Stimulated activated CD4-positive, alpha-beta T cell treated with anti-CD3 and anti-CD28 coated beads, Interleukin-2, amount 100 ng/mL, for 4 hours (primary cell): Measurements from ENCODE around the gene INPP5A.
"Not testable (repeated sequence)": the region's sequence is repeated elsewhere in the genome, so short reads cannot be mapped to it uniquely, and the experiment has no call there.

Experiments
- DNase-seq: peaks from one replicate; pipeline ENCODE4 v3.0.0-alpha.2; 2020; ENCODE audit warnings: low read depth

The INPP5A gene

DNA sequence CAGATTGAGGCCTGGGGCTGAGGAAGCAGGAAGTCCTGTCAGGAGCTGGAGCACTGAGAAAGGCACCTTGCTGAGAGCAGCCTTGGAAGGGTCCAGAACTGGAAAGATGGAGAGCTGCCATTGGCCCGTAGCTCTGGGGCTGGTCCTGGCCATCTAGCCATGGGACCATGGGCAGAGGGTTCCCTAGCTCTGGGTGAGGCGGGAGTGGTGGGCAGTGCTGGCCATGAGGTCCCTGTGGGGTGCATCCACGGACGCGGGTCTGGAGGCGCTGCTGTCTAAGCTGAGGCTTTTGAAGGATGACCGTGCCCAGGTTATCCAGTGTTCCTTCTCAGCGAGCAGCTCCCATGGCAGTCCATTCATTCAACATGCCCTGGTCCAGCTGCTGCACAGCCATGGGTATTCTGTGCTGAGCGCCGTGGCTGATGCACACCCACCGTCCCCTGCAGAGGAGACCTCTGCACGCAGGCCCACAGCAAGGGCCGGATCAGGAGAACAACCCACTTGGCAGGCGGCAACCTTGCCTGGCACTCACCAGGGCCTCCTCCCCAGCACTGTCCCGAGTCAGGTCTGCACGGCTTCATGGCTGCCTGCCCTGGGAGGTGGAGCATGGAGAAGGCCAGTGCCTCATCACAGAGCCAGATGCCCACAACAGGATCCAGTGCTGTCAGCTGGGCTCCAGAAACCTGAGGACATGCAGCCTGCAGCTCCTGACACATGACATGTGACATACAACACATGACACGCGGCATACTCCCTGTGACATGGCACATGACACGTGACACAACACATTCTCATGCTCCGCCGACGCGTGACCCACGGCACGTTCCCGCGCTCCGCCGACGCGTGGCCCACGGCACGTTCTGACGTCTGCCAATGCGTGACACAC, 121.9 kb downstream of the INPP5A start:
- no peak for DNase-seq

DNA sequence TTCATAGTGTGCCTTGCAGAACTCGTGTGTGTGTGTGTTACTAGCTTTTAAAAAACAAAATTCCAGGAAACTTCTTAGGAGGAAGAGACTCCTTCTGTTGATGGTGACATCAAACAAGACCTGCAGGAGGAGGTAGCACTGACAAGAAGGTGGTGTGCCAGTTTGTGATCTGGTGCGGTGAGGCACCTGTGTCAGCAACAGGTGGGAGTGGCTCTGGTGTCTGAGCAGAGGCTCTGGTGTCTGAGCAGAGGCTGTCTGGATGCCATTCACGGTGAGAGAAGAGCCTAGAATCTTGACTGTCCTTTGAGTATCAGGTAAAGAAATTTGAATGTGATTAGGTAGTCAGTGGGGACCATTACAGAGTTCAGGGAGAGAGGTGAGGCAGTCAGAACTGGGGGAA, 122.8 kb downstream of the INPP5A start:
- DNase-seq: no peak

DNA sequence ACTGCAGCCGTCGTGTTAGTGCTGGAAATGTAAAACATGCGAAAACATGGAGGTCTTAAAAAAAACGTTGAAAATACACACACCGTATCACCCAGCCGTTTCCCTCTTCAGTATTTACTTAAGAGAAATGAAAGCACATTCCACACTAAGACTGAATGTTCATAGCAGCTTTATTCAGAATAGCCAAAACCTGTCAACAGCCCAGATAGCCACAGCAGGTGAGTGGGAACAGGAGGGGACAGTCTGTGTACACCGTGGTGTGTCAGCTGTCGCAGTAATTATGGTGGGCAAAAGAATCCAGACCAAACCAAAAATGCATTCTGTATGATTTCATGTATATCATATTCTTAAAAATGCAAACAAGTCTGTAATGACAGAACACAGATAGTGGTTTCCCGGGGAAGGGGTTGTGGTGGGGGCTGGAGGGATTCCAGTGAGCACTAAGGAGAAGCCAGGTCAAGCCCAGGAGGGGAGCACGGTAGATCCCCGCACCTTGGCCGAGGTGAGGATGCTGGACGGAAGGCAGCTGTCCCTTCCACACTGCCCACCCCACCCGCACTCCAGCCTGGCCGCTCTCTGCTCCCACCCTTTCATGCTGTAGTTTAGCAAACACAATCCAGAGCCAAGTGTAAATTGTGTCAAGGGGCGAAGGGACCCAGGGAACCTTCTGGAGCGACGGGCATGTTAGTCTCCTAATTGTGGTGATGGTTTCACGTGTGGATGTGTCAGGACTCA, 124.8 kb downstream of the INPP5A start:
- no peak for DNase-seq

GRCh38 chr10:132663666-132664365, 126.2 kb downstream of the INPP5A start:
- no peak for DNase-seq

DNA sequence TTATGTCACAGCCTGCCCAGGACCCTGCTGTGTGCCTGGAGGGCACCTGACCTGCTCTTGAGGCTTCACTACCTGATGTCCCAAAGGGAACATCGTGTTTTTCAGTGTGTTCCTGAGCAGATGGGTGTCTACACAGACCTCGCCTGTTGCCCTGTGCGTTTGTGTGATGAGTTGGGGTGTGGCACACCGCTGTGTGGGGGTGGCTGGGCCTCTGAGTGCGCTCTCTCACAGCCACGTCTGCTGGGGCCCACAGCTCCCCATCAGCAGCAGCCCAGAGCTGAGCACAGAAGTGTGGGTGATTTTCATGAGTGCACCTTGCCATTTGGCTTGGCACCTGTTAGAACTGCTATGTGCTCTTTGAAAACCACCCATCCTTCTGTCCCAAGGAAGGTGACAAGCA, 126.8 kb downstream of the INPP5A start:
- no peak for DNase-seq

- DNase-seq: no peak
Measured at GRCh38 chr10:132664883-132665282, 127.3 kb downstream of the INPP5A start.

DNA sequence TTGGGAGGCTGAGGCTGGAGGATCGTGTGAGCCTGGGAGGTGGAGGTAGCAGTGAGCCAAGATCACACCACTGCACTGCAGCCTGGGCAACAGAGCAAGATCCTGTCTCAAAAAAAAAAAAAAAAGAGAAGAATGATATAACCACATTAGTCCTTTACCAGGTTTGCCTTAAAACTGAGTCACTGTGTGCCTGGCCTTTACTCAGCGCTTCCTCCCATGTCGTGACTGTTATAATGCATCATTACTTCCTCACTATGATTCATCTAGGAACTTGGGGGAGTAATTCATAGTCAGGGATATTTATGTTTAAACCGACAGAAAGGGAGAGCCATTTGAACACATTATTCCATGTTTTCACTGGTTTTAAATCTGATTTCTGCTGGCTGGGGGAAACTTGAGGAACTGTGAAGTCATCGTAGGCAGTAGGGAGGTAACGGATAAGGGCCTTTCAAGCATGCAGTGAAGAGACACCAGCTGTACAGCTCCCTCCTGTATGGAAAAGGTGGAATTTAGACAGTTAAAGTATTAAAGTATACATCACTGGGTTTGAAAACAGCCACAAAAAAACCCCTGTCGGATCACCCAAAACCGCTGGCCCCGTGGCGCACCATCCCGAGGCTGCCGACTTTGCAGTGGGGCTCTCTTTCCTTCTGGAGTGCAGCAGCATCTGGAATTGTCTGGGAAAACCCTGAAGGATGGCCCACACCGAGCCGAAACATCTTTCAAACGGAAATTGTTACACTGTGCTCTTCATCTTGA, 128.5 kb downstream of the INPP5A start:
- DNase-seq: no peak

GRCh38 chr10:132666705-132667341, 129.2 kb downstream of the INPP5A start:
- no peak for DNase-seq

- no peak for DNase-seq
Measured at GRCh38 chr10:132667342-132668047, 129.9 kb downstream of the INPP5A start.

DNA sequence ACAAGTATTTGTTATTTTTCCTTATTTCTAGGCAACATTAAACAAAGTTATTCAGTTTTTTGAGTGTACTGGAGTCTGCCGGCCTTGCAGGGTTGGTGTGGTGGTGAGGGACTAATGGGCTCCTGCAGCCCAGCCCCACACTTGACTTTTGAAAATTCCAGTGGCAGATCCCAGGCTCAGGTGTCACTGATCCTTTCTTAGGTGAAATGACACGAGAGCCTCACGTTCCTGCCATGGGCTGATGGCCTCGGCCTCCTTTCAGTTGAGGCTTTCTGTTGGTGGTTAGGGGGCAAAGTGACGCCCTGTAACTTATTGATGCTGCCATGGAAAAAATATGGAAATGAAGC, 130.4 kb downstream of the INPP5A start:
- no peak for DNase-seq

- no peak for DNase-seq
Measured at GRCh38 chr10:132669208-132669861, 131.7 kb downstream of the INPP5A start.

- DNase-seq: no peak
Measured at GRCh38 chr10:132670546-132671227, 133.1 kb downstream of the INPP5A start.

- no peak for DNase-seq
Measured at GRCh38 chr10:132671228-132672154, 133.9 kb downstream of the INPP5A start.

DNA sequence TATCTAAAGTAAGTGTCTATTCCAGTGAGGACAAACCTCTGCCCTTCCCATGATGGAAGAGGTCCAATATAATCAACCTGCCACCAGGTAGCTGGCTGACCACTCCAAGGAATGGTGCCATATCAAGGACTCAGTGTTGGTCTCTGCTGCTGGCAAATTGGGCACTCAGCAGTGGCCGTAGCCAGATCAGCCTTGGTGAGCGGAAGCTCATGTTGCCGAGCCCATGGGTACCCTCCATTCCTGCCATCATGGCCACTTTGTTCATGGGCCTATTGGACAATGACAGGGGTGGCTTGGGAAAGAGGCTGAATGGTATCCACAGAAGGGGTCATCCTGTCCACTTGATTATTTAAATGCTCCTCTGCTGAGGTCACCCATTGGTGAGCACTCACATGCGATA, 136.2 kb downstream of the INPP5A start:
- DNase-seq: not testable (repeated sequence)

DNA sequence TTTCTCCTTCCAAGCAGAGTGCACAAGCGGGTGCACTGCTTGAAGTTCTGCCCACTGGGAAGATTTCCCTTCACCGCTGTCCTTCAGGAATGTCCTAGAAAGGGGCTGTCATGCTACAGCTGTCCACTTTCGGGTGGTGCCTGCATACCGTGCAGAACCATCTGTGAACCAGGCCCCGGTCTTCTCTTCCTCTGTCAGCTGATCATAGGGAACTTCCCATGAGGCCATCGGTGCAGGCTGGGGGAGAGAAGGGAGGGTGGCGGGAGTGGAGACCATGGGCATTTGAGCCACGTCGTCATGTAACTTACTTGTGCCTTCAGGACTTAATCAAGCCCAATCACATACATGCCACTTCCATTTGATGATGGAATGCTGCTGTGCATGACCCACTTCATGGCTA, 136.7 kb downstream of the INPP5A start:
- DNase-seq: no peak

DNA sequence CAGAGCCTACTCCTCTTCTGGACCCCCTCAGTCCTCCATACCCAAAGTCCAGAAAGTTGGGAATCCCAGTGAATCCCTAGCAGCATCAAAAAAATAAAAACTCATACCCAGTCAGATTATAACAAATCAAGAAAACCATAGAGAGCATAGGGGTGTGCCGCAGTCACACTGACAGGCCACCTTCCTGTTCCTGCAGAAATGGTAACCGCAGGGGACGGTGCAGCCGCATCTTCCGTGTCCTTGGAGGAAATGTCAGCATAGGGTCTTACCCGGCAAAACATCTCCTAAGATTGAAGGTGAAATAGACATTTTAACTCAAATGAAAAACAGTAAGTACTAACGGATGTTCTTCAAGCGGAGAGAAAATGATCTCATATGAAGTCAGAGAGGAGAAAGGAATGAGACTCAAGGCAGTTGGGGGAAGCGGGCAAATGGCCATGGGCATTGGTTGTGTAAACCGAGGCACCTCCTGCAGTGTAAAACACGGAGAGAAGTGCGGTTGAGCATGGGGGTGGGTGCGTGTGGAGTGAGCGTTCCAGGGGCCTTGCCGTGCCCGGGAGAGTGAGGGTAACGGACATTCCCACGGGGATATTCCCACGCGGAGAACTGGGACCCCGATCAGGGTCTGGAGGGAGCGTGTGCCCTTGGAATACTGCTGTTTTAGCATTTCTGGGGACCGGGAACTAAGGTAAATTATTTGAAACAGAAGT, 137.6 kb downstream of the INPP5A start:
- DNase-seq: no peak

DNA sequence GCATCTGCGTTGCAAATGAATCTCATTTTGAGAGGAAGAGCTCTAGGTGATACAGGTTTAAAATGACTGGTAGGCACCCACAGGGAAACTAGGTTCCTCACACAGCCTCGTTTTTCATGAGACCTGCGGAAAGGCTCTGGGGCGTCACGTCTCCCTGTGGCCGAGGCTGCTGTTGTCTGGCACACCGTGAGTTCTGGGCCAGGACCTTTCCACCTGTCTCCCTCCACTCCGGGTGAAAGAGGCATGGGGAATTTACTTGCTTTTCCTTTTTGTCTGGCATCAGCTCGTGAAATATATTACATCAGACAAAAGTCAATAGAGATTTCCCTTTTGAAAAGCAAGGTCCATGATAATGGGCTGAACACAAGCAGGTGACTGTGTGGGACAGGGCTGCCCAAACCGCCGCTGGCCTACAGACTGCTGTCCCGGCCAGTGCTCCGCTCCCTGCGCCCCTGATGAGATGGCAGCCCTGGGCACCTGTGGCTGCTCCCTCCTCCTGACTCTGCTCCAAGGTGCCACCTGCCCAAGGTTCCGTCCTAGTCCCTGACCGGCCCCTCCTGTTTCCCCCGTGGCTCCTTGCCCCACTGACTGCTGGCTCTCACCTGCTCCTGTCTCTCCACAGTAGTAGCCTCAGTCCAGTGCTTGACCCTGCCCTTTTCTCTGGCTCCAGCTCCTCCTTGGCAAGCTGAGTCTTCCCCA, 138.8 kb downstream of the INPP5A start:
- DNase-seq: no peak
